Measurements from ENCODE around the gene NOXRED1.

Gene NOXRED1

GRCh38 chr14:77423423-77423822 lies at the start of gene NOXRED1:
TSS of gene NOXRED1 (minus strand) at chr14:77423523. CDS start at chr14:77422889, 634 bp downstream.
- DNase-seq (ENCODE audit: low spot score): no peak
- in situ Hi-C loops (cut with MboI; ENCODE audit: low pct_unique_long_range_greater_than_20kb, low sequenced_read_pairs, unreplicated experiment): no loop called here
- no peak for TF ChIP-seq CTCF (IDR thresholded peaks at IDR 0.05; ENCODE audit: extremely low read depth, insufficient read depth, missing control alignments)

GRCh38 chr14:77470224-77470870 lies 47.0 kb upstream of the NOXRED1 start:
- TF ChIP-seq CTCF (IDR thresholded peaks at IDR 0.05; ENCODE audit: extremely low read depth, insufficient read depth, missing control alignments): no peak
- DNase-seq (ENCODE audit: low spot score): peak; percentile 9
- in situ Hi-C loops (cut with MboI; ENCODE audit: low pct_unique_long_range_greater_than_20kb, low sequenced_read_pairs, unreplicated experiment): no loop called here

GRCh38 chr14:77469539-77469938 lies 46.2 kb upstream of the NOXRED1 start:
- TF ChIP-seq CTCF (IDR thresholded peaks at IDR 0.05; ENCODE audit: extremely low read depth, insufficient read depth, missing control alignments): no peak
- no peak for DNase-seq (ENCODE audit: low spot score)

GRCh38 chr14:77469067-77469505 lies 45.8 kb upstream of the NOXRED1 start:
- in situ Hi-C loops (cut with MboI; ENCODE audit: low pct_unique_long_range_greater_than_20kb, low sequenced_read_pairs, unreplicated experiment): no loop called here
- no peak for DNase-seq (ENCODE audit: low spot score)

More at GRCh38 chr14:77469539-77469938, 46.2 kb upstream of the NOXRED1 start:
- in situ Hi-C loops (cut with MboI; ENCODE audit: low pct_unique_long_range_greater_than_20kb, low sequenced_read_pairs, unreplicated experiment): no loop called here

GRCh38 chr14:77467801-77468200 lies 44.5 kb upstream of the NOXRED1 start:
- no peak for DNase-seq (ENCODE audit: low spot score)
- TF ChIP-seq CTCF (IDR thresholded peaks at IDR 0.05; ENCODE audit: extremely low read depth, insufficient read depth, missing control alignments): no peak
- in situ Hi-C loops (cut with MboI; ENCODE audit: low pct_unique_long_range_greater_than_20kb, low sequenced_read_pairs, unreplicated experiment): no loop called here

More at GRCh38 chr14:77469067-77469505, 45.8 kb upstream of the NOXRED1 start:
- no peak for TF ChIP-seq CTCF (IDR thresholded peaks at IDR 0.05; ENCODE audit: extremely low read depth, insufficient read depth, missing control alignments)

- TF ChIP-seq CTCF (IDR thresholded peaks at IDR 0.05; ENCODE audit: extremely low read depth, insufficient read depth, missing control alignments): peak; percentile 81
- peak; percentile 56 for DNase-seq (ENCODE audit: low spot score)
- in situ Hi-C loops (cut with MboI; ENCODE audit: low pct_unique_long_range_greater_than_20kb, low sequenced_read_pairs, unreplicated experiment): no loop called here
These were observed 35.9 kb upstream of the NOXRED1 start for GRCh38 chr14:77459072-77459723.

Data from GM13977 (cell line).